WTC11 (cell line): ENCODE measurements around the gene CCDC183. TPM values are rescaled to one million over a fixed set of nuclear protein-coding genes. Genes with fewer than 3 reads are reported as not detected.
"Not testable (repeated sequence)": the region's sequence is repeated elsewhere in the genome, so short reads cannot be mapped to it uniquely, and the experiment has no call there.

ENCODE experiments used
- ATAC-seq: fragments of 200-7000 bp; cut with Tn5 transposase; 2 replicates; pipeline ENCODE4 v1.10.0; 2021; ENCODE audit warnings: mild to moderate bottlenecking, moderate library complexity
- CTCF ChIA-PET: fragments of 300-600 bp; sonication (Branson Sonifier 250); formaldehyde crosslinking; loops from one replicate; lab custom pipeline; 2021; ENCODE audit warnings: antibody characterized with exemption; lab: Charles Lee
- POLR2A ChIA-PET: fragments of 350-600 bp; sonication (Branson Sonifier 250); formaldehyde crosslinking; loops from one replicate; lab custom pipeline; 2021; ENCODE audit warnings: antibody characterized with exemption; lab: Charles Lee
- DNase-seq: peaks from one replicate; pipeline ENCODE4 v3.0.0; 2021; ENCODE audit warnings: low spot score
- H3K27ac Mint-ChIP-seq: 2 replicates; pipeline ENCODE4 v1.8.0; 2021; ENCODE audit warnings: mixed read lengths
- H3K27me3 Mint-ChIP-seq: 2 replicates; pipeline ENCODE4 v1.8.0; 2021; ENCODE audit warnings: low read depth, mild to moderate bottlenecking, moderate library complexity, mixed read lengths
- H3K36me3 Mint-ChIP-seq: 2 replicates; pipeline ENCODE4 v1.8.0; 2021; ENCODE audit warnings: mixed read lengths
- H3K4me1 Mint-ChIP-seq: 2 replicates; pipeline ENCODE4 v1.8.0; 2022; ENCODE audit warnings: mixed read lengths
- H3K4me3 Mint-ChIP-seq: 2 replicates; pipeline ENCODE4 v1.8.0; 2021; ENCODE audit warnings: mild to moderate bottlenecking, moderate library complexity, mixed read lengths
- H3K9me3 Mint-ChIP-seq: 2 replicates; pipeline ENCODE4 v1.8.0; 2021; ENCODE audit warnings: mixed read lengths
- ATF3 ChIP-seq: sonication (generic); formaldehyde crosslinking; conservative IDR thresholded peaks from 2 replicates; pipeline ENCODE4 v1.8.1; 2022; ENCODE audit warnings: mild to moderate bottlenecking, missing genetic modification reagents
- CREM ChIP-seq: sonication (generic); formaldehyde crosslinking; IDR thresholded peaks from 2 replicates; pipeline ENCODE4 v1.8.1; 2022; ENCODE audit warnings: mild to moderate bottlenecking, missing genetic modification reagents, moderate library complexity
- FOXK1 ChIP-seq: sonication (generic); formaldehyde crosslinking; IDR thresholded peaks from 2 replicates; pipeline ENCODE4 v1.8.0; 2022; ENCODE audit warnings: mild to moderate bottlenecking, moderate library complexity, missing genetic modification reagents
- FOXP1 ChIP-seq: sonication (generic); formaldehyde crosslinking; IDR thresholded peaks from 2 replicates; pipeline ENCODE4 v1.8.0; 2022; ENCODE audit warnings: missing genetic modification reagents, mild to moderate bottlenecking, moderate library complexity, borderline replicate concordance
- HMGXB4 ChIP-seq: sonication (generic); formaldehyde crosslinking; IDR thresholded peaks from 2 replicates; pipeline ENCODE4 v1.8.1; 2023; ENCODE audit warnings: mild to moderate bottlenecking, moderate library complexity, missing genetic modification reagents
- MAX ChIP-seq: sonication (generic); formaldehyde crosslinking; IDR thresholded peaks from 2 replicates; pipeline ENCODE4 v1.8.0; 2022; ENCODE audit warnings: mild to moderate bottlenecking, missing genetic modification reagents
- MXD4 ChIP-seq: fragments of 250-450 bp; sonication (Bioruptor Pico); IDR thresholded peaks from 2 replicates; pipeline ENCODE4 v1.8.0; 2021; ENCODE audit warnings: mild to moderate bottlenecking, moderate library complexity, borderline replicate concordance
- MYBL2 ChIP-seq: sonication (generic); formaldehyde crosslinking; IDR thresholded peaks from 2 replicates; pipeline ENCODE4 v1.8.1; 2023; ENCODE audit warnings: mild to moderate bottlenecking, moderate library complexity, missing genetic modification reagents
- PRDM15 ChIP-seq: sonication (generic); formaldehyde crosslinking; IDR thresholded peaks from 2 replicates; pipeline ENCODE4 v1.8.0; 2022; ENCODE audit warnings: missing genetic modification reagents
- SOX15 ChIP-seq: fragments of 250-450 bp; sonication (Bioruptor Pico); IDR thresholded peaks from 2 replicates; pipeline ENCODE4 v1.9.0; 2021; ENCODE audit warnings: mild to moderate bottlenecking
- TCF7 ChIP-seq: sonication (generic); formaldehyde crosslinking; IDR thresholded peaks from 2 replicates; pipeline ENCODE4 v1.8.0; 2022; ENCODE audit warnings: mild to moderate bottlenecking, low read depth, missing genetic modification reagents, moderate library complexity
- ZNF263 ChIP-seq: sonication (generic); formaldehyde crosslinking; IDR thresholded peaks from 2 replicates; pipeline ENCODE4 v1.8.1; 2022; ENCODE audit warnings: low read depth, mild to moderate bottlenecking, moderate library complexity, missing genetic modification reagents
- ZNF396 ChIP-seq: fragments of 250-450 bp; sonication (Bioruptor Pico); IDR thresholded peaks from 2 replicates; pipeline ENCODE4 v1.8.0; 2021; ENCODE audit warnings: mild to moderate bottlenecking, moderate library complexity, borderline replicate concordance
- ZNF423 ChIP-seq: fragments of 250-450 bp; sonication (Bioruptor Pico); IDR thresholded peaks from 2 replicates; pipeline ENCODE4 v2.1.2; 2022; ENCODE audit warnings: mild to moderate bottlenecking, moderate library complexity
- total RNA-seq: library from RNA; stranded (reverse); gene quantifications from 3 replicates; pipeline ENCODE4 v1.2.3, GENCODE V29; 2021
- TF ChIP-seq, protein P1 (sequence below): sonication (generic); formaldehyde crosslinking; IDR thresholded peaks from 2 replicates; pipeline ENCODE4 v1.8.1; 2022; ENCODE audit warnings: mild to moderate bottlenecking, missing genetic modification reagents, moderate library complexity, borderline replicate concordance
- TF ChIP-seq, protein P2 (sequence below): sonication (generic); formaldehyde crosslinking; IDR thresholded peaks from 2 replicates; pipeline ENCODE4 v1.8.0; 2022; ENCODE audit warnings: mild to moderate bottlenecking, missing genetic modification reagents
- TF ChIP-seq, protein P3 (sequence below): sonication (generic); formaldehyde crosslinking; IDR thresholded peaks from 2 replicates; pipeline ENCODE4 v1.8.0; 2023; ENCODE audit warnings: mild to moderate bottlenecking, missing genetic modification reagents

Gene CCDC183
- total RNA-seq, 1 experiment from 2014 or later = 2.1 TPM

DNA sequence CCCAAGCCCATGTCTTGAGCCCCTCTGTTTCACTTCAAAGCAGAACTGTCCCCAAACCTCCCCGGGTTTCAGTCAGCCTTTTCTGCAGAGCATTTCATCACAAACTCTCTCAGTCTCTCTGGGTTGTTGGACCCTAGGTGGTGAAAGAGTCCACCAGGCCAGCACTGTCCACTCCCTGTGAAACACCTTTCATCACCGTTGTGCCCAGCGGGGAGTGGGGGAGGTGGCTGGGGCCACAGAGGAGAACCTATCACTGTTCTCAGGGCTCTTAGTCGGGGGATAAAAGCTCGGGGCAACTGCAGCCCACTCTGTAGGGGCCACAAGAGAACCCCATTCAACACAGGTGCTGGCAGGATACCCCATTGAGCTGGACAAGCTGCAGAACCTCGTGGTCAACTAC lies 6.2 kb downstream of the CCDC183 start:
- no peaks in the 10 kb centered on the region for H3K9me3 Mint-ChIP-seq
- TF ChIP-seq SOX15 (CRISPR knock-in tag) (no peak), MXD4 (no peak), MAX (no peak), HMGXB4 (CRISPR knock-in tag) (no peak), PRDM15 (CRISPR knock-in tag) (no peak), ZNF396 (no peak), ATF3 (CRISPR knock-in tag) (no peak), ZNF423 (CRISPR knock-in tag) (no peak), TCF7 (no peak), CREM (CRISPR knock-in tag) (no peak), FOXP1 (CRISPR knock-in tag) (no peak)
- TF ChIP-seq, protein P1, sequence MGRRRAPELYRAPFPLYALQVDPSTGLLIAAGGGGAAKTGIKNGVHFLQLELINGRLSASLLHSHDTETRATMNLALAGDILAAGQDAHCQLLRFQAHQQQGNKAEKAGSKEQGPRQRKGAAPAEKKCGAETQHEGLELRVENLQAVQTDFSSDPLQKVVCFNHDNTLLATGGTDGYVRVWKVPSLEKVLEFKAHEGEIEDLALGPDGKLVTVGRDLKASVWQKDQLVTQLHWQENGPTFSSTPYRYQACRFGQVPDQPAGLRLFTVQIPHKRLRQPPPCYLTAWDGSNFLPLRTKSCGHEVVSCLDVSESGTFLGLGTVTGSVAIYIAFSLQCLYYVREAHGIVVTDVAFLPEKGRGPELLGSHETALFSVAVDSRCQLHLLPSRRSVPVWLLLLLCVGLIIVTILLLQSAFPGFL (CRISPR knock-in tag) = no peak
- ATAC-seq (no peak), DNase-seq (no peak)
- H3K4me1 Mint-ChIP-seq = peaks cover 9% of the 10 kb centered on the region
- no peak overlapping the region for H3K4me3 Mint-ChIP-seq
- H3K36me3 Mint-ChIP-seq = peaks cover 3% of the 10 kb centered on the region
- peaks cover 52% of the 10 kb centered on the region for H3K27me3 Mint-ChIP-seq
- POLR2A ChIA-PET = no interaction called here
- no peak overlapping the region for H3K27ac Mint-ChIP-seq
- CTCF ChIA-PET = interaction anchor here (1.1 to 3.6 kb wide), 3 partner anchors 20 to 233 kb away, joined by 4 to 14 read pairs (median 4); partner anchors contain the start of gene AJM1

- peaks cover 45% of the 10 kb centered on the region for H3K27me3 Mint-ChIP-seq
- H3K4me1 Mint-ChIP-seq, H3K27ac Mint-ChIP-seq, DNase-seq, H3K4me3 Mint-ChIP-seq, POLR2A ChIA-PET, ATAC-seq, H3K36me3 Mint-ChIP-seq, H3K9me3 Mint-ChIP-seq: not testable (repeated sequence)
- CTCF ChIA-PET = interaction anchor here (1.1 kb wide), 2 partner anchors 20 to 39 kb away, joined by 4 read pairs; partner anchors contain the start of gene AJM1
Measured at GRCh38 chr9:136803009-136803550, 6.9 kb downstream of the CCDC183 start.

DNA sequence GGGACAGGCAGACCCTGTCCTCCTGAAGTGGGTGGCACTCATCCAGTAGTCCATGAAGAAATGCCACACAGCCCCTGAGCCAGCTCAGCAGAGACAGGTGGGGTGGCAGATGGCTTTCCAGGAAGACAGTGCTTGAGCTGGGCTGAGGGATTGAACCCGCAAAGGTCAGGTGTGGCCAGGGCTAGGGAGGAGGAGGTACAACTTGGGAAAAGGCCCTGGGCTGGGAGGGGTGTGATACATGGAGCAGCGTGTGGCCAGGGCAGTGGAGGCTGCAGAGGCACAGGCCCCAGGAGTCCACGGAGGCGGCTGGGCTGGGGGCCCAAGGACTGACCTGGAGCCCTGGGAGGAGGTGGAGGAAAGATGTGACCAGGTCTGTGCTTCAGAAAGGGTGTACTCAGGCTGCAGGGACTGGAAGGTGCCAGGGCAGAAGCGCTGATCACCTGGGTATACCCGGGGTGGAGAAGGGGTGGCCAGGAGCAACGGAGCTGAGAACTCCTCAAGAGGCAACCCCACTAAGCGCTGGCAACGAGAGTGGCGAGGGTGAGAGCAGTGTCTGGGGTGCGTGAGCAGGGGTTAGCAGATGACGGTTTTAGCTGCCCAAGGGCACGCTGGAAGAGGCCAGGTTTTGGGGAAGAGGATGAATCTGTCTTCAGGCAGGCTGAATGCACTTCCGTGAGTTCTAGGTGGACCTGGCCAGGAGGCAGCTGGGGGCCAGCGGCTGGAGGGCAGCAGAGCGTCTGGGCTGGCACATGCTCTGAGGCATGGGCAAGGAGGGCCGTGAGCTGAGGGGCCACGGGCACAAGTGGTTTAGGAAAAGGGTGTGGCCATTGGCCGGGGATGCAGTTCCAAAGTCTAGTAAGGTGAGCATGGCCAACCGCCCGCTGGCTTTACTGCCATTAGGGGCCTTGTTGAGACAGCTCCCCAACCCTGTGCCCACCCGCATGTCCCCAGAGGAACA lies 7.7 kb downstream of the CCDC183 start:
- POLR2A ChIA-PET = no interaction called here
- H3K9me3 Mint-ChIP-seq = no peaks in the 10 kb centered on the region
- peaks cover 9% of the 10 kb centered on the region for H3K4me1 Mint-ChIP-seq
- no peak overlapping the region for H3K4me3 Mint-ChIP-seq
- peaks cover 3% of the 10 kb centered on the region for H3K36me3 Mint-ChIP-seq
- H3K27me3 Mint-ChIP-seq = peaks cover 37% of the 10 kb centered on the region
- no peak for ATAC-seq
- no peak overlapping the region for H3K27ac Mint-ChIP-seq
- no peak for DNase-seq
- CTCF ChIA-PET = interaction anchor here (0.8 to 1.1 kb wide), 3 partner anchors 19 to 46 kb away, joined by 3 to 4 read pairs (median 4); partner anchors contain the start of genes AJM1 and LCN8
- no peak for TF ChIP-seq MAX
- TF ChIP-seq, protein P2, sequence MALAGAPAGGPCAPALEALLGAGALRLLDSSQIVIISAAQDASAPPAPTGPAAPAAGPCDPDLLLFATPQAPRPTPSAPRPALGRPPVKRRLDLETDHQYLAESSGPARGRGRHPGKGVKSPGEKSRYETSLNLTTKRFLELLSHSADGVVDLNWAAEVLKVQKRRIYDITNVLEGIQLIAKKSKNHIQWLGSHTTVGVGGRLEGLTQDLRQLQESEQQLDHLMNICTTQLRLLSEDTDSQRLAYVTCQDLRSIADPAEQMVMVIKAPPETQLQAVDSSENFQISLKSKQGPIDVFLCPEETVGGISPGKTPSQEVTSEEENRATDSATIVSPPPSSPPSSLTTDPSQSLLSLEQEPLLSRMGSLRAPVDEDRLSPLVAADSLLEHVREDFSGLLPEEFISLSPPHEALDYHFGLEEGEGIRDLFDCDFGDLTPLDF = no peak
- TF ChIP-seq, protein P3, sequence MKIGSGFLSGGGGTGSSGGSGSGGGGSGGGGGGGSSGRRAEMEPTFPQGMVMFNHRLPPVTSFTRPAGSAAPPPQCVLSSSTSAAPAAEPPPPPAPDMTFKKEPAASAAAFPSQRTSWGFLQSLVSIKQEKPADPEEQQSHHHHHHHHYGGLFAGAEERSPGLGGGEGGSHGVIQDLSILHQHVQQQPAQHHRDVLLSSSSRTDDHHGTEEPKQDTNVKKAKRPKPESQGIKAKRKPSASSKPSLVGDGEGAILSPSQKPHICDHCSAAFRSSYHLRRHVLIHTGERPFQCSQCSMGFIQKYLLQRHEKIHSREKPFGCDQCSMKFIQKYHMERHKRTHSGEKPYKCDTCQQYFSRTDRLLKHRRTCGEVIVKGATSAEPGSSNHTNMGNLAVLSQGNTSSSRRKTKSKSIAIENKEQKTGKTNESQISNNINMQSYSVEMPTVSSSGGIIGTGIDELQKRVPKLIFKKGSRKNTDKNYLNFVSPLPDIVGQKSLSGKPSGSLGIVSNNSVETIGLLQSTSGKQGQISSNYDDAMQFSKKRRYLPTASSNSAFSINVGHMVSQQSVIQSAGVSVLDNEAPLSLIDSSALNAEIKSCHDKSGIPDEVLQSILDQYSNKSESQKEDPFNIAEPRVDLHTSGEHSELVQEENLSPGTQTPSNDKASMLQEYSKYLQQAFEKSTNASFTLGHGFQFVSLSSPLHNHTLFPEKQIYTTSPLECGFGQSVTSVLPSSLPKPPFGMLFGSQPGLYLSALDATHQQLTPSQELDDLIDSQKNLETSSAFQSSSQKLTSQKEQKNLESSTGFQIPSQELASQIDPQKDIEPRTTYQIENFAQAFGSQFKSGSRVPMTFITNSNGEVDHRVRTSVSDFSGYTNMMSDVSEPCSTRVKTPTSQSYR = no peak
- no peak for TF ChIP-seq FOXK1 (CRISPR knock-in tag)
- no peak for TF ChIP-seq MYBL2
- TF ChIP-seq ZNF263 (CRISPR knock-in tag) = no peak
